Astrocyte of the cerebellum (primary cell): ENCODE measurements around the gene FAM78B.

Experiments used
- DNase-seq: peaks from one replicate; pipeline ENCODE4 v3.0.0-alpha.2; 2011; ENCODE audit warnings: low read depth
- H3K4me3 ChIP-seq: 2 replicates; pipeline ENCODE4 v1.5.1; 2011; ENCODE audit warnings: mild to moderate bottlenecking, low read depth, low read length, moderate library complexity
- CTCF ChIP-seq: IDR thresholded peaks from 2 replicates; pipeline ENCODE4 v1.5.1; 2012; ENCODE audit warnings: low read length, low read depth, moderate library complexity, mild to moderate bottlenecking; ENCODE audit errors: missing control alignments
- in situ Hi-C: cut with HindIII; loops from 2 replicates; pipeline ENCODE4 v1.10.0; 2017; ENCODE audit warnings: low sequenced_read_pairs

Gene FAM78B

GRCh38 chr1:166175032-166175431 lies 8.2 kb upstream of the FAM78B start:
- no peak overlapping the region for H3K4me3 ChIP-seq
- no peak for TF ChIP-seq CTCF
- in situ Hi-C loops = no loop called here
- DNase-seq = no peak

- no peak overlapping the region for H3K4me3 ChIP-seq
- no peak for DNase-seq
- TF ChIP-seq CTCF = no peak
- in situ Hi-C loops = no loop called here
Observed at GRCh38 chr1:166174108-166174507, 7.3 kb upstream of the FAM78B start.

- in situ Hi-C loops = no loop called here
- TF ChIP-seq CTCF = no peak
- DNase-seq = no peak
- H3K4me3 ChIP-seq = no peak overlapping the region
Observed at GRCh38 chr1:166172106-166172505, 5.3 kb upstream of the FAM78B start.

- in situ Hi-C loops = no loop called here
- TF ChIP-seq CTCF = no peak
- DNase-seq = no peak
- no peak overlapping the region for H3K4me3 ChIP-seq
Observed at GRCh38 chr1:166170726-166171125, 3.9 kb upstream of the FAM78B start.

- in situ Hi-C loops = no loop called here
- H3K4me3 ChIP-seq = no peak overlapping the region
- TF ChIP-seq CTCF = no peak
- no peak for DNase-seq
Observed at GRCh38 chr1:166170075-166170474, 3.3 kb upstream of the FAM78B start.

- no peak for DNase-seq
- in situ Hi-C loops = no loop called here
- H3K4me3 ChIP-seq = no peak overlapping the region
- TF ChIP-seq CTCF = no peak
Observed at GRCh38 chr1:166169182-166169581, 2.4 kb upstream of the FAM78B start.

- TF ChIP-seq CTCF = no peak
- in situ Hi-C loops = no loop called here
Observed at GRCh38 chr1:166167572-166167925, 748 bp upstream of the FAM78B start.

More at GRCh38 chr1:166167572-166167925, 748 bp upstream of the FAM78B start:
- H3K4me3 ChIP-seq = peak overlapping the region; percentile 43
- no peak for DNase-seq
